Skin of body (tissue), 2 donors: ENCODE measurements around the gene RERE. TPM values are rescaled to one million over a fixed set of nuclear protein-coding genes. Genes with fewer than 3 reads are reported as not detected.

Experiments
- DNase-seq: peaks from one replicate; lab custom pipeline; 2025; lab: John Stamatoyannopoulos, UW
- total RNA-seq: library from RNA; depleted of rRNA; stranded (reverse); fragments of >200 nt; gene quantifications from one replicate; pipeline ENCODE4 v1.2.3, GENCODE V29; 2014

The RERE gene
- total RNA-seq, 1 donor from 2014 or later, result 125 TPM

DNA sequence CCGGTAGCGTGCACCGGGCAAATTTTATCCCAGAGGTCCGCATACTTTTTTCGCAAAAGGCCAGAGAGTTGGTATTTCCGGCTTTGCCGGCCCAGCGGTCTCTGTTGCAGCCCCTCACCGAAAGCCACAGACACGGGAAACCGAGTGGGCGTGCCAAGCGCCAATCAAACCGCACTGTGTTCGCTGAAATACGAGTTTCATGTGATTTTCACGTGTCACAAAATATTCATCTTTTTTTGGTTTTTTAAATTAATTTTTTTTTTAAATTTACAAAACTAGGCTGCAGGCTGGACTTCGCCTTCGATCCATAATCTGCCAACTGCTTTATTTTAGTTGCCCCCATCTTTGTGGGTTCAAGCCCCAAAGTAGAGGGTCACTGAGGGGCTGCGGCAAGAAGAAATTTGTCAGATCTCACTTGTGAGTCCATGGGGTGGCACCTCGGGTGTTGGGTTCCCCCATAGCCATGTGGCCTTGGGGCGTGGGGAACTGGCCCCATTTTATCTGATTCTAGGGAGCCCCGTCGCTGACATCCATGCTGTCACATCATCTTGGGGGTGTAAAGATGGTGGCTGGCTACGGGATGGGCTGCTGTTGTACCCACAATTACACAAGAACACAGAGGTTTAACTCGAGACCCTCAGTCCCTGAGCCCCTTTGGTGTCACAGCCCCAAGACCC, 478.8 kb downstream of the RERE start:
- no peak for DNase-seq

- DNase-seq, result no peak
Observed at GRCh38 chr1:8337776-8338525, 479.5 kb downstream of the RERE start.

GRCh38 chr1:8335246-8335645, 482.2 kb downstream of the RERE start:
- no peak for DNase-seq

DNA sequence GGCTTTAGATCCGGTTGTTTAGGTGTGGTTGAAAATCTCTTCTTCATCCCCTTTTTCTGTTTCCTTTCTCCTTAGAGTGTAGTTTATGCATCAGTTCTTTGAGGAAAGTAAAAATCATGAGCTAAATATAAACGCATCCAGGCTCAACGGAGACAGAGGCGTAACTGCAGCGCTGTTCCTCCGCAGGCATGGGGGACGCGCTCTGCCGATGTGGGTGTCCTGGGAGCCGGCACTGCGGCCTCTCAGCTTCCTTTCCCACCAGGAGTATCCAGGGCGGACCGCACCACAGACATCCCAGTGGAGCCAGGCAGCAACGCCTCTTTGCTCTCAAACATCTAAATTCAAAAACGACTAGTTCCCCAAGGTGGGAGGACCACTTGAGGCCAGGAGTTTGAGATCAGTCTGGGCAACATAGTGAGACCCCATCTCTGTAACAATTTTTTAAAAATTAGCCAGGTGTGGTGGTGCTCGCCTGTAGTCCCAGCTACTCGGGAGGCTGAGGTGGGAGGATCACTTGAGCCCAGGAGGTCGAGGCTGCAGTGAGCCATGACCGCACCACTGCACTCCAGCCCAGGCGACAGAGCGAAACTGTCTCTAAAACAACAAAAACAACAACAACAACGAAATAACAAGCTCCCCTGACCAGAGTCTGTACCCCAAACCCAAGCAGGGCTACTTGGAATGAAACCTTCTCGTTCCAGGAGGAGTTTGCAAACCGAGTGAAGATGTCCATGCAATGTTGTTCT, 483.2 kb downstream of the RERE start:
- no peak for DNase-seq

- DNase-seq, result no peak
Observed at GRCh38 chr1:8333246-8333987, 484.0 kb downstream of the RERE start.

DNA sequence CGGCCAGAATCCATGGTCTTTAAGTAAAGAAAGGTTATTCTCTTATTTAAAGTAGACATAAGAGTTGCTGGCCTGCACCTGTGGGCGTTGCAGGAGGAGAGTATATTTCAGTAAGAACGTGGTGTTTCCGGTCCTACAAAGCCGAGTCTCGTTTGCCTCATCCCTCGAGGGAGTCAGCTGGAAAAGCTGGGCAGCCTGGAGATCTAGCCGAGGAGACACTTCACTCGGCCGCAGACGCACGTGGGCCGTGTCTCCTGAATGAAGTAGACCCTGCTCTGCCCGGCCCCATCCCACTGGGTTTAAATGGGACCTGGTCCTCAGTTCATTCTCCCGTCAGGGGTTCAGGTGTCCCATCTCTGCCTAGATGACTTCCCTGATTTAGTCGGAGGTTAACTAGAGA, 484.6 kb downstream of the RERE start:
- DNase-seq, result no peak

DNA sequence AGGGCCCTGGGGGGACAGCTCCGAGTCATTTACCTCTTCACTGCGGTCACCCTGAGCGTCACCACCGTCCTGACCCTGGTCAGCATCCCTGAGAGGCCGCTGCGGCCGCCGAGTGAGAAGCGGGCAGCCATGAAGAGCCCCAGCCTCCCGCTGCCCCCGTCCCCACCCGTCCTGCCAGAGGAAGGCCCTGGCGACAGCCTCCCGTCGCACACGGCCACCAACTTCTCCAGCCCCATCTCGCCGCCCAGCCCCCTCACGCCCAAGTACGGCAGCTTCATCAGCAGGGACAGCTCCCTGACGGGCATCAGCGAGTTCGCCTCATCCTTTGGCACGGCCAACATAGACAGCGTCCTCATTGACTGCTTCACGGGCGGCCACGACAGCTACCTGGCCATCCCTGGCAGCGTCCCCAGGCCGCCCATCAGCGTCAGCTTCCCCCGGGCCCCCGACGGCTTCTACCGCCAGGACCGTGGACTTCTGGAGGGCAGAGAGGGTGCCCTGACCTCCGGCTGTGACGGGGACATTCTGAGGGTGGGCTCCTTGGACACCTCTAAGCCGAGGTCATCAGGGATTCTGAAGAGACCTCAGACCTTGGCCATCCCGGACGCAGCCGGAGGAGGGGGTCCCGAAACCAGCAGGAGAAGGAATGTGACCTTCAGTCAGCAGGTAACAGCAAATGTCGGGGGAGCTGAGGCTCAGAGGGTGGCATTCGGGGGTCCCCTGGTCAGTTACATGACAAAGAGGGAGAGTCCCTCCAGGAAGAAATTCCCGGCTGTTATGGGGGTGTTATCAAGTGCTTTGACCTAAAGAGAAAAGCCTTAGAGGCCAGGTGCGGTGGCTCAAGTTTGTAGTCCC, 486.9 kb downstream of the RERE start:
- no peak for DNase-seq

DNA sequence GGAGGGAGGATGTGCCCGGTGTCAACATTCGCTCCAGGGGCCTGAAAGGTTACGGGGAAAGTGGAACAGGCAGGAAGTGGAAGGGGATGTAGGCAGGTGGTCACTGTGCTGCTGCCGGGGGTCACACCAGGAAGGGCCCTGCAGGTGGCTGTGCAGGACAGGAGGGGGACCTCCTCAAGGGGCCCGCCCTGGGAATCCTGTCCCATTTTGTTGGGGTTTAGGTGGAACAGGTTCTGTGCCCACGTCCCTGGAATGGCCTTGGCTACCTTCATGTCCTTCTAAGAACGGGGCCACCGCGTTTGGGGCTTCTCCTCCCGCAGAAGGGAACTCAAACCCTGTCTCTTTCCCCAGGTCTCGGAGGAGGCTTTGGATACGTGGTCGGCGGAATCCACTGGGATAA, 487.6 kb downstream of the RERE start:
- no peak for DNase-seq

- no peak for DNase-seq
Observed at GRCh38 chr1:8329439-8329838, 488.0 kb downstream of the RERE start.

- no peak for DNase-seq
Observed at GRCh38 chr1:8328271-8328670, 489.2 kb downstream of the RERE start.

DNA sequence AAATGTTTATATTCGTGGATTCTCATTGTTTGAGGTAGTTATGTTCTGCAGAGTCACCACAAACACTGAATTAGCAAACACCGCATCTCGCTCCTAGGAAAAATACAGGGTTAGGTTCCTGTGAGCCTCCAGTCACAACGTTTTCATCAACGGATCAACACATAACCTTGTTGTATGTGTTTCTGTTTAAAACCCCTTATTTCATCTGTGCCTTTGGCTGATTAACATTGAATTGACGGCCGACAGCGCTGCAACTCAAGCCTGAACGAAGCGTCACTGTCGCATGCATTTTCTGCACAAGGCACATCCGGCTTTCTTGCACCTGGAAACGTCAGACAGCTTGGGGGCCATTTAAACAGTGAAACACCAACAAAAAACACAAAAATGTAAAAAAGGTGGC, 491.2 kb downstream of the RERE start:
- no peak for DNase-seq

DNA sequence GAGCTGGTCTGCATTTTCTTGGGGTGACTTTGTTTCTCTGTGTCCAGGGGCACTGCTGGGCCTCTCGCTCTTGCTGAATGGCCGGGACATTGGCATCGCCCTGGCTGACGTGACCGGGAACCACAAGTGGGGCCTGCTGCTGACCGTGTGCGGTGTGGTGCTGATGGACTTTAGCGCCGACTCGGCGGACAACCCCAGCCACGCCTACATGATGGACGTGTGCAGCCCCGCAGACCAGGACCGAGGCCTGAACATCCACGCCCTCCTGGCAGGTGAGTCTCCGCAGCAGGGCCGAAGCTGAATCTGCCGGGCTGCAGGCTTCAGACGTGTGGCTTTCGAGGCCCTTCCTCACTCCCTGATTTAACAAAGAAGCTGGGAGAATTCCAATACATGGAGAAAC, 491.7 kb downstream of the RERE start:
- no peak for DNase-seq

DNA sequence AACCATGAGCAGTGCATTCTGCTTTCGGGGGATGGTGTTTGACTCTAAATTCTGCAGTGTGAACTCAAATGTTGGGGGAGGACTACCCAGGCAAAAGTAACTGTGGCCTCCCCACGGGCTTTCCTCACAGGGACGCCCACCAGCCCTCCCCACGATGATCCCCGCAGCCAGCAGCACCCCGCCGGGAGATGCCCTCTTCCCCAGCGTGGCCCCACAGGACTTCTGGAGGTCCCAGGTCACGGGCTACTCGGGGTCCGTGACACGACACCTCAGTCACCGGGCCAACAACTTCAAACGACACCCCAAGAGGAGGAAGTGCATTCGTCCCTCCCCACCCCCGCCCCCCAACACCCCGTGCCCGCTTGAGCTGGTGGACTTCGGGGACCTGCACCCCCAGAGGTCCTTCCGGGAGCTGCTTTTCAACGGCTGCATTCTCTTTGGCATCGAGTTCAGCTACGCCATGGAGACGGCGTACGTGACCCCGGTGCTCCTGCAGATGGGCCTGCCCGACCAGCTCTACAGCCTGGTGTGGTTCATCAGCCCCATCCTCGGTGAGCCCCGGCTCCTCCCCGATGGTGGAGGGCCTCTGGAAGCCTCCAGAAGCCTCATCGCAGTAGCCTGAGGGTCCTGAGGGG, 493.1 kb downstream of the RERE start:
- DNase-seq, result no peak

DNA sequence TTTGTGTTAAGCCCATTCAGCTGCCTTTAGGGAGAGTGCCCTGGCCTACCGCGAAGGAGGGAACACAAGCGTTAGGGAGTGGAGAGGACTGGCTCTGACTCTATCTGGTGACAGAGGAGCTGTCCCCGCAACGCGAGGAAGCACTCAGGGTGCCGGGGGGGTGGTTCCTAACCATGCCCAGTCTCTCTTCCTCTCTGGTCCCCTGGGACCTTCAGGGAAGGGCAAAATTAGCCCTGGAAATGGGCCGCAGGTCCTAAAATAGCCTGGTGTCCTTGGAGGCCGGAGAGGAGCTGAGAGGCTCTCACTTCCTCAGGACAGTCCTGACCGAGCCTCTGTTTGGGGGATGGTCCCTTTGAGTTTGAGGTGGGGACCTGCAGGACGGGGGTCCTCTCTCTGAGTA, 493.7 kb downstream of the RERE start:
- DNase-seq, result no peak

- no peak for DNase-seq
Observed at GRCh38 chr1:8321612-8322011, 495.8 kb downstream of the RERE start.

DNA sequence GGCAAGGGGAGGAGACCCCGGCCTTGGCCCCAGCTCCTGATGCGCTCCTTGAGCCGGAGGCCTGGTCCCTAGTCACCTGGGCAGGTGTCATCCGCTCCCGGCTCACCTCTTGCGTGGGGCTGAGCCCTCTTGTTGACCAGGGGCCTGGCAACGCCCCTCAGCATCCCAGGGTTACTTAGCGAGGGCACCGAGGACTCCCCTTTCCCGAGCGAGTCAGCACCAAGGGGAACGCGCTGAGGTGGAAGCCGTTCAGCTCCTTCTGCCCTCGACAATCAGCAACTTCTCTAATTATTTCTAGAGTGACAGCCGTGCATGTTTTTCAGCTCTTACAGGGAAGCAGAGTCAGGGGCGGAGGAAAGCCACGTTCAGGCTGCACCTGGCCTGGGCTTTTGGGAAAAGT, 499.0 kb downstream of the RERE start:
- no peak for DNase-seq

DNA sequence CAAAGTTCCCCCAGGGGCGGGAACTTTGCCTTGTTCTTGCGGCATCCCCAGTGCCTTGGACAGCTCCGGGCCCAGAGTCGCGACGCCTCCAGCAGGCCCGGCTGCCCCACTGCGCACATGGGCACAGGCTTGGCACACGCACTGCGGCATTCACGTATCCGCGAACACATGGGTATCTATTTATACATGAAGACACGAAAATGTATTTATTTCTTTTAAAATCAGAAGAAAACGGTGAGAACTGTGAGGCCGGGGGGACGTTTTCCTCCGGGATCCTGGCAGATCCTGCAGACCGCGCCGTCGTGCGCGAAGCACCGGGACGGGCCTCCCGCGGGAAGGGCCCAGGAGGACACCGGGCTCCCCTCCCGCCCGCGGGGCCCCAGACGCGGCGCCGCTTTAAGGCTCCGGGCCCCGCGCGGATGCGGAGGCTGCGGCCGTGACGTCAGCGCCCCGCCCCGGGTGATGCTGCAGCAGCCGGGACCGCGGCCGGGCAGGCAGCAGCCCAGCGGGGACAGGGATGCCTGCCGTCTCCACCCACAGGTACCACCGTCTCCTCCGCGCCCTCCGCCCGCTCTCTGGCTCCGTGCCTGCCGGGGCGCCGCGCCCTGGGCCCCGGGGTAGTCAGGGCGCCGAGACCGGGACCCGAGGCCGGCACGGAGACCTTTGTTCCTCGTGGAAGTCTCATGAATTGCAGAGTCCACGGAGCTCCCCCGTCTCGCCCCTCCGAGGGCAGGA, 499.6 kb downstream of the RERE start, which contains the start of gene SLC45A1:
SLC45A1 (plus strand) TSS at position 468 of the 735 bp plus-strand sequence. CDS start 6,216 bp downstream, outside the sequence.
- DNase-seq, result no peak

DNA sequence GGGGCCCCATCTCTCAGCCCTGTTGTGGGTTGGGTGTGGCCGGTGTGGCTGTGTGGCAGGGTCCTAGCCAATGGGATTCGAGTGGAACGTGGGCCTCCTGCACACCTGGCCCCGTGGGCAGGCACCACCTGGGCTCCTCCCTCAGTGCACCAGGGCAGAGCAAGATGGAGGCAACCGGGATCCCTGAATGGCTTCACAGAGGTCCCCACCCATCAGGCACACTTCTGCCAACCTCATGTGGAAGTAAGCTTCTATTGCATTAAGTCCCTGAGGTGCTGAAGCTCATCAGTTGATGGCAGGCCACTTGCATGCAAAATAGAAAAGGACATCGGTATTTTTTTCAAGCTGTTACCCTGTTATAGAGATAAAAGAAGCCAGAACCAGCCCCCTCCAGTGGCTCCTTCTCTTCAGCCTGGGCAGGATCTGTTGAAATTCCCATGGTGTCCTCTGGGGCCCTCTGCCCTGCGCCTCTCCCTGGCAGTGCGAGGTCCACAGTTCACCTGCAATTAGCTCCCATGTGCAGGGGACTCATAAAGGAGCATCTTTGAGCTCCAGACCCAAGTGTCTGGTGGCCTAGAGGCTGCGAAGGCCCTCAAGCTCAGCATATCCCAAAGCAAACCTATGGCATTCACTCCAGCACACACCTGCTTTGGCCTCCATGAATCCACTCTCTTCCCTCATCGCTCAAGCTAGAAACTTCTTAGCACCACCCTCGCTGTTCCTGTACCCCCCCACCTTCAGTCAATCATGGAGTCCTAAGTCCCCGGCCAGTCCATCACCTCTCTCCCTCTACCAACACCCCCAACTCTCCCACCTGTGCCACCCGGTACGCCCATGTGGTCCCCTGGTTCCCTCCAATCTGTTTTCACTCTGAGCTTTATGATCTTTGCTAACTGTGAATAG, 501.6 kb downstream of the RERE start:
- DNase-seq, result no peak
